Mucosa of descending colon (tissue), 3 donors: ENCODE data around the gene BAK1. TPM values are rescaled to one million over a fixed set of nuclear protein-coding genes. Genes with fewer than 3 reads are reported as not detected.

Experiments
- ATAC-seq: fragments of 200-7000 bp; cut with Tn5 transposase; one replicate; pipeline ENCODE4 v1.9.1; 2020; ENCODE audit warnings: mild to moderate bottlenecking, moderate library complexity
- DNase-seq, 3 donors: peaks; one replicate each; pipeline ENCODE4 v3.0.0-alpha.2; 2020
- H3K36me3 ChIP-seq: fragments of 200-600 bp; one replicate; pipeline ENCODE4 v1.8.0; 2021; ENCODE audit warnings: low read depth, mild to moderate bottlenecking
- H3K4me1 ChIP-seq: fragments of 200-600 bp; one replicate; pipeline ENCODE4 v1.8.0; 2021; ENCODE audit warnings: low read depth, mild to moderate bottlenecking
- H3K4me3 ChIP-seq: fragments of 200-600 bp; one replicate; pipeline ENCODE4 v1.8.0; 2021; ENCODE audit warnings: mild to moderate bottlenecking
- H3K9me3 ChIP-seq: fragments of 200-600 bp; one replicate; pipeline ENCODE4 v1.8.0; 2021; ENCODE audit warnings: mild to moderate bottlenecking
- intact Hi-C, 2 donors: fragments of 100-400 bp; cut with DNase I in 1 of 2; cut with micrococcal nuclease in 1 of 2; formaldehyde crosslinking; loops; one replicate each; pipeline versions ENCODE4 v1.11.0 to v1.11.1; 2022; cut with DNase I, micrococcal nuclease
- total RNA-seq, 3 donors: library from RNA; stranded (reverse); fragmentation: NEBNext Ultra II Directional in 2 of 3; extraction: Animal tissue kit (Norgen Biotek cat#: 25700) in 2 of 3; gene quantifications; one replicate each; pipeline versions ENCODE4 v1.2.1 to v1.2.4, GENCODE V29; 2021 to 2023
- TF ChIP-seq, protein P1 (sequence below): fragments of 200-600 bp; IDR thresholded peaks from one replicate; pipeline ENCODE4 v1.8.0; 2022; ENCODE audit warnings: antibody characterized with exemption, mild to moderate bottlenecking
- donor health status: DM: no; HTN: no; CAD: no; lungs with moderate emphysema.
- donor health status: DM: no; HTN: no; CAD: no.
- donor health status: DM: no; HTN: yes; CAD: no.

BAK1 gene
- total RNA-seq, 3 donors from 2014 or later, result 57.1 to 97.9 (median 90.5) TPM

DNA sequence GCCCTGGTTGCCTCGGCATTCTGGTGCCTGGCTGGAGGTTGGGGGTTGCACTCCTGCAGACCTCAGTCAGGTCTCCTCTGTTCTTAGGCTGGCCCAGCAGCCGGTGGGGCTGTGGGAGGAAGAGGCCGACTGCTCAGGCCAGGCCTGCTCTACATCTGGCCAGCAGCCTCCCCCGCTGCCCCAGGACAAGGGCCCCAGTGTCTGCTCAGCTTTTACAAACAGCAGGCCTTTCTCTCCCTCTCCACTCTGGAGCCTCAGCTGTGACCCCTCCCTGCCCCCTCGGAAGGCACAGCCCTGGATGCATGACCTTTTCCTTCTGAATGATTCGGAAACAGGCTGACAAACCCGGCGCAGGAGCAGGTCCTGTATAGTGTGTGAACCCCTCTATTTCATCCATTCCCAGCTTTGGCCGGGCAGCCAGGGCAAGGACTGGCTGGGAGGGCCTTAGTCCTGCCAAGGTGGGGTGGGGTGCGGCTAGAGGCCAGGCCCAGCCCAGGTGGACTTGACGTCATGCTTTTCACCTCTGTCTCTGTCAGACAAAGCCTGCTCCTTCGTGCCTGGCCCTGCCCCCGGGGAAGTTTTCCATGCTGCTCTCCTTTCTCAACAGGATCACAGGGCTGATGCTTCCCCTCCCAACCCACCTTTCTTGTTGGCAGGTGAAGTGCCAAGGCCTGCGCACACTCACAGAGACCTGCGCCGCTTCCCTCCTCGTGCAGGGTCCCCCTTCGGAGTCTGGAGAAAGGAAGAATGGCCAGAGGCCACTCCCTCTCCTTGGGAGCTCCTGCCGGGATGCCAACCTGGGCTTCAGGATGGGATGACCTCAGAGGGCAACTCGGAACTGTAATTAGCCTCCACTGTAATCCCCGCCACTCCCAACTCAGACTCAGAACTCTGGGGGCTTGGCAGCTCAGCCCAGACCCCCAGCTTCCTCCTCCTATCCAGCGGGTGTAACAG lies 31.0 kb upstream of the BAK1 start:
- intact Hi-C loops, result no loop called here
- H3K4me1 ChIP-seq, result peaks cover 7% of the 10 kb centered on the region
- ATAC-seq (peak; percentile 85), DNase-seq (peak; percentile 69 to 74 (median 72))
- H3K9me3 ChIP-seq, result no peaks in the 10 kb centered on the region
- no peak overlapping the region for H3K4me3 ChIP-seq
- TF ChIP-seq, protein P1, sequence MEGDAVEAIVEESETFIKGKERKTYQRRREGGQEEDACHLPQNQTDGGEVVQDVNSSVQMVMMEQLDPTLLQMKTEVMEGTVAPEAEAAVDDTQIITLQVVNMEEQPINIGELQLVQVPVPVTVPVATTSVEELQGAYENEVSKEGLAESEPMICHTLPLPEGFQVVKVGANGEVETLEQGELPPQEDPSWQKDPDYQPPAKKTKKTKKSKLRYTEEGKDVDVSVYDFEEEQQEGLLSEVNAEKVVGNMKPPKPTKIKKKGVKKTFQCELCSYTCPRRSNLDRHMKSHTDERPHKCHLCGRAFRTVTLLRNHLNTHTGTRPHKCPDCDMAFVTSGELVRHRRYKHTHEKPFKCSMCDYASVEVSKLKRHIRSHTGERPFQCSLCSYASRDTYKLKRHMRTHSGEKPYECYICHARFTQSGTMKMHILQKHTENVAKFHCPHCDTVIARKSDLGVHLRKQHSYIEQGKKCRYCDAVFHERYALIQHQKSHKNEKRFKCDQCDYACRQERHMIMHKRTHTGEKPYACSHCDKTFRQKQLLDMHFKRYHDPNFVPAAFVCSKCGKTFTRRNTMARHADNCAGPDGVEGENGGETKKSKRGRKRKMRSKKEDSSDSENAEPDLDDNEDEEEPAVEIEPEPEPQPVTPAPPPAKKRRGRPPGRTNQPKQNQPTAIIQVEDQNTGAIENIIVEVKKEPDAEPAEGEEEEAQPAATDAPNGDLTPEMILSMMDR, result no peak
- no peaks in the 10 kb centered on the region for H3K36me3 ChIP-seq

DNA sequence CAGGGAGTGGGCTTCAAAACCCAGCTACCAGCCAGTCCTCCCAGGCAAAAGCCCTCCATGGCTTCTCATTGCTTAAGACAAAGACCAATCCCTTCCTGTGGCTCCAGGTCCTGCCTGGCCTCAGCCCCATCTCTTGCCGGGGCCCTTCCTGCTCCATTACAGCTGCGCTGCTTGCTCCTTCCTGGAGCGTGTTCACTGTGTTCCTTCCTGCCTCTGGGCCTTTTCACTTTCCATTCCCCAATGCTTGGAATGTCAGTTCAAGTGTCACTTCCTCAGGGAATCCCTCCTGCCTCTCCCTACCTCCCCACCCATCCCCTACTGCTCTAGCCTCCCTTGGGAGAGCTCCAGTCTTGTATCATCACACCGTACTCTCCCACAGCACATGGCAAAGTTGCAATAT lies 30.0 kb upstream of the BAK1 start:
- Histone ChIP-seq H3K9me3 (no peaks in the 10 kb centered on the region), H3K4me1 (peaks cover 7% of the 10 kb centered on the region), H3K4me3 (no peak overlapping the region), H3K36me3 (no peaks in the 10 kb centered on the region)
- peak in 1 of 3 donors; percentile 40 for DNase-seq
- peak; percentile 25 for ATAC-seq
- TF ChIP-seq, protein P1, result no peak
- intact Hi-C loops, result no loop called here

GRCh38 chr6:33609528-33609927 lies 29.5 kb upstream of the BAK1 start:
- TF ChIP-seq, protein P1, result no peak

DNA sequence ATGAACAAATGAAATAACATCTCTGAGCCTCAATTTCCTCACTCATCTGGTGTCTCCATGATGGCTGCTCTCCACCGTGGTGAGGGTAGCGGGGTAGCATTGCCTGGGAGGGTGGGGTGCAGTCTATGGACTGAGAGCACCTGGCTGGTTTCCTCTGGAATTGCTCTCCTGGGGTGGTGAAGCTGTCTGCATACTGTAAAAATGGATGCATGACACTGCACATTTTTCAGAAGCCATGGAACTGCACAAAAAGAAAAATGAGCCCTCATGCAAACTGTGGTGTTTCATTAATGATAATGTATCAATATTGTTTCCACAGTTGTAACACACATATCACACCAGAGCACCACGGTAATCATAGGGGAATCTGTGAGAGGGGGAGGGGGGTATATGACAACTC lies 28.9 kb upstream of the BAK1 start:
- Histone ChIP-seq H3K4me1 (peaks cover 7% of the 10 kb centered on the region), H3K4me3 (no peak overlapping the region), H3K9me3 (peaks cover 2% of the 10 kb centered on the region), H3K36me3 (no peaks in the 10 kb centered on the region)
- ATAC-seq (no peak), DNase-seq (no peak)
- intact Hi-C loops, result no loop called here
- TF ChIP-seq, protein P1, result no peak

More at GRCh38 chr6:33609528-33609927, 29.5 kb upstream of the BAK1 start:
- H3K4me3 ChIP-seq, result no peak overlapping the region
- intact Hi-C loops, result no loop called here
- no peak for ATAC-seq
- peak in 1 of 3 donors; percentile 44 for DNase-seq
- H3K4me1 ChIP-seq, result peaks cover 7% of the 10 kb centered on the region
- no peaks in the 10 kb centered on the region for H3K36me3 ChIP-seq
- H3K9me3 ChIP-seq, result peaks cover 2% of the 10 kb centered on the region

DNA sequence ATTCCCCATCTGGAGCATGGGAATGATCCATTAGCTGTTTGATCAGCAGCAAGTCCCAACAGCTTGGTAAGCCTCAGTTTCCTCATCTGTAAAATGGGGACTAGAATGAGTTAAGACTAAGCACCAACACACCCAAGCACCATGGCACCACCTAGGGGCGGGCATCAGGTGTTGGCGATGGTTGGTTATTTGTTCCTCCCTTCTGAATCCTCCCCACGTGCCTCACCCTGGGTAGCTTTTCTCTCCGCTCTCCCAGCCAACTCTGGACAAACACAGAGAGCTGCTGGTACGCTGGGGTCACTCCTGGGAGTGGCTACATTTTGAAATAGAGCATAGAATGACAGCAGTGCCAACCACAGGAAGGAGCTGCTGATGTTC lies 27.7 kb upstream of the BAK1 start:
- Histone ChIP-seq H3K4me1 (peaks cover 7% of the 10 kb centered on the region), H3K4me3 (no peak overlapping the region), H3K9me3 (peaks cover 2% of the 10 kb centered on the region), H3K36me3 (no peaks in the 10 kb centered on the region)
- intact Hi-C loops, result no loop called here
- ATAC-seq, result peak; percentile 75
- DNase-seq, result peak; percentile 58 to 75 (median 67)
- TF ChIP-seq, protein P1, result no peak
